ENCODE data around the gene ELK3. TPM values are rescaled to one million over a fixed set of nuclear protein-coding genes. Genes with fewer than 3 reads are reported as not detected.
A peak's percentile ranks its signal among the peaks of the same experiment; 100 is the strongest.

The ELK3 gene
- total RNA-seq: 10 to 100 TPM in 1 of 2 donors, 1 to 10 TPM in 1; 8.5 to 10.8 TPM

GRCh38 chr12:96193725-96194575, at the start of gene ELK3:
ELK3 (plus strand) TSS chr12:96194375.
- Histone ChIP-seq H3K27me3 (no peaks in the 10 kb centered on the region), H3K4me1 (no peaks in the 10 kb centered on the region), H3K36me3 (no peaks in the 10 kb centered on the region), H3K27ac (peak within 1 kb of the TSS; percentile 64), H3K4me3 (peak within 1 kb of the TSS; percentile 77), H3K9ac (ENCODE audit: low read depth in 2 of 2, low read length in 2 of 2) (peak within 1 kb of the TSS; percentile 85 to 94), H3K9me3 (no peaks in the 10 kb centered on the region)
- peak; percentile 75 for DNase-seq
- TF ChIP-seq, protein P1, sequence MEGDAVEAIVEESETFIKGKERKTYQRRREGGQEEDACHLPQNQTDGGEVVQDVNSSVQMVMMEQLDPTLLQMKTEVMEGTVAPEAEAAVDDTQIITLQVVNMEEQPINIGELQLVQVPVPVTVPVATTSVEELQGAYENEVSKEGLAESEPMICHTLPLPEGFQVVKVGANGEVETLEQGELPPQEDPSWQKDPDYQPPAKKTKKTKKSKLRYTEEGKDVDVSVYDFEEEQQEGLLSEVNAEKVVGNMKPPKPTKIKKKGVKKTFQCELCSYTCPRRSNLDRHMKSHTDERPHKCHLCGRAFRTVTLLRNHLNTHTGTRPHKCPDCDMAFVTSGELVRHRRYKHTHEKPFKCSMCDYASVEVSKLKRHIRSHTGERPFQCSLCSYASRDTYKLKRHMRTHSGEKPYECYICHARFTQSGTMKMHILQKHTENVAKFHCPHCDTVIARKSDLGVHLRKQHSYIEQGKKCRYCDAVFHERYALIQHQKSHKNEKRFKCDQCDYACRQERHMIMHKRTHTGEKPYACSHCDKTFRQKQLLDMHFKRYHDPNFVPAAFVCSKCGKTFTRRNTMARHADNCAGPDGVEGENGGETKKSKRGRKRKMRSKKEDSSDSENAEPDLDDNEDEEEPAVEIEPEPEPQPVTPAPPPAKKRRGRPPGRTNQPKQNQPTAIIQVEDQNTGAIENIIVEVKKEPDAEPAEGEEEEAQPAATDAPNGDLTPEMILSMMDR (IDR thresholded peaks at IDR 0.05): no peak
- intact Hi-C loops (cut with DNase I): no loop called here

DNA sequence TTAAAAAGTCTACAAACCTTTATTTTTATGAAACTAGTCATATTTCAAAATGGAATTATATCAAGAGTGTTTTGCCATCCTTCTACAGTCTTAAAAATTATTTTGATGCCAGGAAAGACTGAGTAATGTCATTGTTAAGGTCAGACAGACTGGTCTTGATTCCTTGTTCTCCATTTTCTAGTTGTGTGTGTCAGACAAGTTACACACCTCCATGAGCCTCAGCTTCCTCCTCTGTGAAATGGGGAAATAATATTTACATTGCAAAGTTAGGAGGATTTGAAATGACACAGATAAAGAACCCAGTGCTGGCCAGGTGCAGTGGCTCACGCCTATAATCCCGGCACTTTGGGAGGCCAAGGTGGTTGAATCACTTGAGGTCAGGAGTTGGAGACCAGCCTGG, 47.4 kb upstream of the ELK3 start:
- no peaks in the 10 kb centered on the region for H3K9me3 ChIP-seq
- H3K27ac ChIP-seq: no peak overlapping the region
- DNase-seq: no peak
- intact Hi-C loops (cut with DNase I): no loop called here
- no peak overlapping the region for H3K9ac ChIP-seq (ENCODE audit: low read depth in 2 of 2, low read length in 2 of 2)
- no peaks in the 10 kb centered on the region for H3K4me1 ChIP-seq
- no peaks in the 10 kb centered on the region for H3K36me3 ChIP-seq
- H3K27me3 ChIP-seq: no peaks in the 10 kb centered on the region
- TF ChIP-seq, protein P1 (IDR thresholded peaks at IDR 0.05): no peak
- no peak overlapping the region for H3K4me3 ChIP-seq

DNA sequence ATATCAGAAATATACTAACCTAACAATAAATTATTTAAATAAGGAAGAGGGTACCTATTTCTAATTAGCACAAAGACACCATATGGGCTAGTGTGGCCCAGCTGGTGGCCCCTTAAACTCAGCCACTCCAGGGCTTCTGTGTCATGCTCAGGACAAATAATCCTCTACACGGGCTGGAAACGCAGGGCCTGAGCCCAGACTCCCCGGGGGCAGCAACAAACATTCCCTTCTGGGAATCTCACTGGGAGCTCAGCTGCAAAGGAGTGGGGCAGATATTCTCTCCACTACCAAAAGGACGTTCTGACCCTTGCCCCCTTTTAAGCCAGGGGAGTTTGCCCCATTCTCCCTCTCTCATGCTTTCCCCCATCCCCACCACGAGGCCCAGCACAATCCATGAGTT, 43.7 kb upstream of the ELK3 start:
- TF ChIP-seq, protein P1 (IDR thresholded peaks at IDR 0.05): no peak
- H3K9me3 ChIP-seq: no peaks in the 10 kb centered on the region
- no peak for DNase-seq
- no peaks in the 10 kb centered on the region for H3K4me1 ChIP-seq
- intact Hi-C loops (cut with DNase I): no loop called here
- no peak overlapping the region for H3K27ac ChIP-seq
- no peak overlapping the region for H3K4me3 ChIP-seq
- no peaks in the 10 kb centered on the region for H3K36me3 ChIP-seq
- H3K9ac ChIP-seq (ENCODE audit: low read depth in 2 of 2, low read length in 2 of 2): no peak overlapping the region
- H3K27me3 ChIP-seq: no peaks in the 10 kb centered on the region

DNA sequence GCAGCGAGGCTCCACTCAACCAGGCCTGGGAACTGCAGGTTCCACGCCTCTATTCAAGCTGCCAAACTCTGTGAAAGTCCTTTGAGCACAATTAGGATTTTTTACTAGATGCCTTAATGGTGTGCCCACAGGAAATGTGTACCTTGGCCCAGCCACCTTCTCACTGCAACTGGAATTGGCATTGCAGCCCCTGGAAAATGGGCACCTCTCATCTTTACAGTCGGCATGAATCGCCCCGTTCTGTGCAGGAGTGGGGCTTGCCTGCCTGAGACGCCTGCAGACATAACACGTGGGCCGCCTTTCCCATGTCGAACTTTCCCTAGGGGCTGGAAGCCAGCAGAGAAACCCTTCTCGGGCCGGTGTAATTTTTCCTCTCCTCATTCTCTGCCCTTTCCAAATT, 42.0 kb upstream of the ELK3 start:
- no peaks in the 10 kb centered on the region for H3K4me1 ChIP-seq
- no peak overlapping the region for H3K9ac ChIP-seq (ENCODE audit: low read depth in 2 of 2, low read length in 2 of 2)
- no peaks in the 10 kb centered on the region for H3K27me3 ChIP-seq
- no peak overlapping the region for H3K27ac ChIP-seq
- no peaks in the 10 kb centered on the region for H3K36me3 ChIP-seq
- DNase-seq: no peak
- no peak overlapping the region for H3K4me3 ChIP-seq
- TF ChIP-seq, protein P1 (IDR thresholded peaks at IDR 0.05): no peak
- H3K9me3 ChIP-seq: no peaks in the 10 kb centered on the region
- intact Hi-C loops (cut with DNase I): no loop called here

GRCh38 chr12:96153131-96153725, 40.9 kb upstream of the ELK3 start:
- no peaks in the 10 kb centered on the region for H3K9me3 ChIP-seq
- DNase-seq: no peak
- no peak overlapping the region for H3K9ac ChIP-seq (ENCODE audit: low read depth in 2 of 2, low read length in 2 of 2)
- no peaks in the 10 kb centered on the region for H3K4me1 ChIP-seq
- no peak overlapping the region for H3K27ac ChIP-seq
- intact Hi-C loops (cut with DNase I): no loop called here
- TF ChIP-seq, protein P1 (IDR thresholded peaks at IDR 0.05): no peak
- H3K4me3 ChIP-seq: no peak overlapping the region
- no peaks in the 10 kb centered on the region for H3K27me3 ChIP-seq
- no peaks in the 10 kb centered on the region for H3K36me3 ChIP-seq
